ENCODE measurements around the gene GNAZ.

Gene GNAZ

DNA sequence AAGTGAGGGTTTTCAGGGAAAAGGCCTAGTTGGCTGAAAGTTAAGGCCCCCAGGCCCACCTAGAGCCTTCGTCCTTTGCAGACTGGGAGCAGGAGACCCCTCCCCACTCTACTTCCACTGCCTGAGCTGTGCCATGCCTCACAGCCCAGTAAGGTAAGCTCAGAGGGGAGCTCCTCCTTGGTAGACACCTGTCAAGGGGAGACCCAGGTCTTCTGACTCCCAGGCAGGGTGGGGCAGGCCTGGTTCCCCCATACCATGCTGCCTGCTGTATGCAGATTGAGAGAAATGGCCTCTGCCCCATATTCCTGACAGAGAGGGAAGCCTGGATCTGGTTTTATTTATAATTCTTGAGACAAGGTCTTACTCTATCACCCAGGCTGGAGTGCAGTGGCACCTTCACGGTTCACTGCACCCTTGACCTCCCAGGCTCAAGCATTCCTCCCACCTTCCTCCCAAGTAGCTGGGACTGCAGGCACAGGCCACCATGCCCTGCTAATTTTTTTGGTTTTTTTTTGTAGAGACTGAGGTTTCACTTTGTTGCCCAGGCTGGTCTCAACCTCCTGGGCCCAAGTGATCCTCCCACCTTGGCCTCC lies 75.7 kb downstream of the GNAZ start:
- Histone ChIP-seq H3K4me3 (ENCODE audit: insufficient read depth, low read length, poor library complexity, severe bottlenecking) (no peak overlapping the region), H3K27ac (ENCODE audit: low read depth, low read length) (no peak overlapping the region), H3K9me3 (ENCODE audit: insufficient read depth, low read length) (no peaks in the 10 kb centered on the region), H3K9ac (ENCODE audit: low read length) (no peak overlapping the region), H2AFZ (ENCODE audit: low read depth, low read length, severe bottlenecking) (no peak overlapping the region), H3K79me2 (ENCODE audit: insufficient read depth, low read length) (no peaks in the 10 kb centered on the region), H3K9me2 (replicated peaks; ENCODE audit: insufficient read depth, low read length) (no peaks in the 10 kb centered on the region), H3K4me2 (ENCODE audit: low read depth, low read length, poor library complexity, severe bottlenecking) (no peak overlapping the region), H3K27me3 (ENCODE audit: low read length) (no peaks in the 10 kb centered on the region), H4K20me1 (ENCODE audit: low read depth, low read length) (no peaks in the 10 kb centered on the region), H3F3A (ENCODE audit: insufficient read depth) (no peaks in the 10 kb centered on the region), H3K36me3 (ENCODE audit: low read length) (no peaks in the 10 kb centered on the region)
- TF ChIP-seq, protein P1, sequence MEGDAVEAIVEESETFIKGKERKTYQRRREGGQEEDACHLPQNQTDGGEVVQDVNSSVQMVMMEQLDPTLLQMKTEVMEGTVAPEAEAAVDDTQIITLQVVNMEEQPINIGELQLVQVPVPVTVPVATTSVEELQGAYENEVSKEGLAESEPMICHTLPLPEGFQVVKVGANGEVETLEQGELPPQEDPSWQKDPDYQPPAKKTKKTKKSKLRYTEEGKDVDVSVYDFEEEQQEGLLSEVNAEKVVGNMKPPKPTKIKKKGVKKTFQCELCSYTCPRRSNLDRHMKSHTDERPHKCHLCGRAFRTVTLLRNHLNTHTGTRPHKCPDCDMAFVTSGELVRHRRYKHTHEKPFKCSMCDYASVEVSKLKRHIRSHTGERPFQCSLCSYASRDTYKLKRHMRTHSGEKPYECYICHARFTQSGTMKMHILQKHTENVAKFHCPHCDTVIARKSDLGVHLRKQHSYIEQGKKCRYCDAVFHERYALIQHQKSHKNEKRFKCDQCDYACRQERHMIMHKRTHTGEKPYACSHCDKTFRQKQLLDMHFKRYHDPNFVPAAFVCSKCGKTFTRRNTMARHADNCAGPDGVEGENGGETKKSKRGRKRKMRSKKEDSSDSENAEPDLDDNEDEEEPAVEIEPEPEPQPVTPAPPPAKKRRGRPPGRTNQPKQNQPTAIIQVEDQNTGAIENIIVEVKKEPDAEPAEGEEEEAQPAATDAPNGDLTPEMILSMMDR (IDR thresholded peaks at IDR 0.05; ENCODE audit: insufficient read depth, low read length, poor library complexity, severe bottlenecking): no peak
- no peak for TF ChIP-seq EZH2phosphoT487 (conservative IDR thresholded peaks at IDR 0.05; ENCODE audit: low read length)

DNA sequence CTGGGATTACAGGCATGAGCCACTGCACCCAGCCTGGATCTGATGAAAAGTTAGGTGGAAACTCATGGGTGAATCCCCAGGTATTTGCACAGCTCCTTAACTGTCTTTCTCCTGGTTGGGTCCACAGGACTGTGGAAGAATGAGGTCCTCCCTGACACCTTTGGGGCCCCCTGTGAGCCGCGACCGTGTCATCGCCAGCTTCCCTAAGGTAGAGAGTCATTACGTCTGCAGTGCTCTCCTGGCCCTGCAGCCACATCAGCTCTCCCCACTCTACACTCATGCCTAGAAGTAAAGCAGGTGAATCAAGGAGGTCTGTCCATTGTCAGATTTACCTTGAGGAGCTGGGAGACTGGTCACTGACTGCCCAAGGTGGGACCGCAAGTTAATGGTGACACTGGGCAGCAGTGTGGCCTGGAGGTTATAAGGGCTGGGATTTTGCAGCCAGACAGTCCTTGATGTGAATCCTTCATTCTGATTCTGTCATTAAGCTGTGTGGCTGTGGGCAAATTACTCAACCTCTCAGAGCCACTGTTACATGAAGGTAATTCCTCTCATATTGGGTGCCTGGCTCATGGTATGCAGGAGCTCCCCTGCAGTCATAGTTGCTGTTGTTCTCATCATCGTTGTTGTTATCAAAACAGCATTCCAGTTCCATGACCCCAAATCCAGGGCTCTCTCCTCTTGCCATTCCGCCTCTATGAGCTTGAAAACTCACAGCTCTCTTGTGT lies 76.3 kb downstream of the GNAZ start:
- TF ChIP-seq EZH2phosphoT487 (conservative IDR thresholded peaks at IDR 0.05; ENCODE audit: low read length): no peak
- TF ChIP-seq, protein P1 (IDR thresholded peaks at IDR 0.05; ENCODE audit: insufficient read depth, low read length, poor library complexity, severe bottlenecking): no peak
- H3K4me3 ChIP-seq (ENCODE audit: insufficient read depth, low read length, poor library complexity, severe bottlenecking): no peak overlapping the region
- no peaks in the 10 kb centered on the region for H4K20me1 ChIP-seq (ENCODE audit: low read depth, low read length)
- no peaks in the 10 kb centered on the region for H3K9me3 ChIP-seq (ENCODE audit: insufficient read depth, low read length)
- H3K9me2 ChIP-seq (replicated peaks; ENCODE audit: insufficient read depth, low read length): no peaks in the 10 kb centered on the region
- H3K9ac ChIP-seq (ENCODE audit: low read length): no peak overlapping the region
- no peaks in the 10 kb centered on the region for H3K79me2 ChIP-seq (ENCODE audit: insufficient read depth, low read length)
- no peaks in the 10 kb centered on the region for H3K27me3 ChIP-seq (ENCODE audit: low read length)
- no peak overlapping the region for H3K27ac ChIP-seq (ENCODE audit: low read depth, low read length)
- no peaks in the 10 kb centered on the region for H3F3A ChIP-seq (ENCODE audit: insufficient read depth)
- H3K4me2 ChIP-seq (ENCODE audit: low read depth, low read length, poor library complexity, severe bottlenecking): no peak overlapping the region
- no peak overlapping the region for H2AFZ ChIP-seq (ENCODE audit: low read depth, low read length, severe bottlenecking)
- H3K36me3 ChIP-seq (ENCODE audit: low read length): no peaks in the 10 kb centered on the region

DNA sequence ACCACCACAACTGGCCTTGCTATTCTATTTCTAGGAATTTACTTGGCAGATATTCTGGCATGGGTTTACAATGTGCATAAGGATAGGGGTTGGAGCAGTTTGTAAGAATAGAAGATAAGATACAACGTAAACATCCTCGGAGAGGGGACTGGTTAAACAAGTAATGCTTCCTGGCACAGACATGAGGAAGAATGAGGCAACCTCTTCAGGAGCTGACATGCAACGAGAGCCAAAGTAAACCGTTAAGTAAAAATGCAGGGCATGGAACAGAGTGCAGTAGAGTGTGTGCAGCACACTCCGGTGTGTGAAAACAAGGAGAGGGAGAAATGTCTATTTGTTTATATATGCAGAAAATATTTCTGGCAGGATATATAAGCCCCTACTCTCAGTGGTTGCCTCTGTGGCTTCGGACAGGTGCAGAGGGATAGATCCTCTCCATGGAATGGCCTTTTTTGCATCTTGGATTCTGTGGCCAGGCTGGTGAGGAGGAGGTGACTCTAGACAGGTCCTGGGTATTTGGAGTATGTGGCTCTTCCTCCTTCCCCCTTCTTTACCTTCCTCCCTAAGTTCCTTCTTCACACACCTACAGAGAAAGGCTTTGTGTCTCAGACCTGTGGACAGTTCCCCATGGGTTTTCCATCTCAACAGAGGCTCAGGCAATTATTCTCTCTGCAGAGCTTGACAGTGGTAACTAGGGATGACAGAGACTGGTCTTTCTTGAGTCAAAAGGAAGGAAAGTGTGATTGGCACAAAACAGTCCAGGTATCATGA lies 77.5 kb downstream of the GNAZ start:
- no peaks in the 10 kb centered on the region for H3K27me3 ChIP-seq (ENCODE audit: low read length)
- no peak overlapping the region for H3K27ac ChIP-seq (ENCODE audit: low read depth, low read length)
- TF ChIP-seq, protein P1 (IDR thresholded peaks at IDR 0.05; ENCODE audit: insufficient read depth, low read length, poor library complexity, severe bottlenecking): no peak
- TF ChIP-seq EZH2phosphoT487 (conservative IDR thresholded peaks at IDR 0.05; ENCODE audit: low read length): no peak

More for the DNA sequence above, 77.5 kb downstream of the GNAZ start:
- Histone ChIP-seq H2AFZ (ENCODE audit: low read depth, low read length, severe bottlenecking) (no peak overlapping the region), H3K9me3 (ENCODE audit: insufficient read depth, low read length) (no peaks in the 10 kb centered on the region), H3K4me2 (ENCODE audit: low read depth, low read length, poor library complexity, severe bottlenecking) (no peak overlapping the region), H3F3A (ENCODE audit: insufficient read depth) (no peaks in the 10 kb centered on the region), H4K20me1 (ENCODE audit: low read depth, low read length) (no peaks in the 10 kb centered on the region), H3K79me2 (ENCODE audit: insufficient read depth, low read length) (no peaks in the 10 kb centered on the region), H3K9me2 (replicated peaks; ENCODE audit: insufficient read depth, low read length) (no peaks in the 10 kb centered on the region), H3K36me3 (ENCODE audit: low read length) (no peaks in the 10 kb centered on the region), H3K4me3 (ENCODE audit: insufficient read depth, low read length, poor library complexity, severe bottlenecking) (no peak overlapping the region), H3K9ac (ENCODE audit: low read length) (no peak overlapping the region)

Measured in SU-DHL-6 (cell line).